SK-N-MC (cell line): ENCODE measurements around the gene ZBTB1.

ENCODE experiments used
- EZH2 ChIP-seq: fragments of 200-600 bp; sonication (generic); IDR thresholded peaks from one replicate; pipeline ENCODE4 v1.6.1; 2017; ENCODE audit warnings: antibody characterized with exemption
- FOXP2 ChIP-seq: optimal IDR thresholded peaks from 2 replicates; pipeline ENCODE3; 2011; ENCODE audit warnings: mild to moderate bottlenecking, moderate library complexity; ENCODE audit not compliant: insufficient read depth; ENCODE audit errors: extremely low read length, control extremely low read depth
- POLR2AphosphoS5 ChIP-seq: IDR thresholded peaks from 2 replicates; pipeline ENCODE4 v1.6.1; 2012; ENCODE audit warnings: mild to moderate bottlenecking, low read depth, low read length, borderline replicate concordance

DNA sequence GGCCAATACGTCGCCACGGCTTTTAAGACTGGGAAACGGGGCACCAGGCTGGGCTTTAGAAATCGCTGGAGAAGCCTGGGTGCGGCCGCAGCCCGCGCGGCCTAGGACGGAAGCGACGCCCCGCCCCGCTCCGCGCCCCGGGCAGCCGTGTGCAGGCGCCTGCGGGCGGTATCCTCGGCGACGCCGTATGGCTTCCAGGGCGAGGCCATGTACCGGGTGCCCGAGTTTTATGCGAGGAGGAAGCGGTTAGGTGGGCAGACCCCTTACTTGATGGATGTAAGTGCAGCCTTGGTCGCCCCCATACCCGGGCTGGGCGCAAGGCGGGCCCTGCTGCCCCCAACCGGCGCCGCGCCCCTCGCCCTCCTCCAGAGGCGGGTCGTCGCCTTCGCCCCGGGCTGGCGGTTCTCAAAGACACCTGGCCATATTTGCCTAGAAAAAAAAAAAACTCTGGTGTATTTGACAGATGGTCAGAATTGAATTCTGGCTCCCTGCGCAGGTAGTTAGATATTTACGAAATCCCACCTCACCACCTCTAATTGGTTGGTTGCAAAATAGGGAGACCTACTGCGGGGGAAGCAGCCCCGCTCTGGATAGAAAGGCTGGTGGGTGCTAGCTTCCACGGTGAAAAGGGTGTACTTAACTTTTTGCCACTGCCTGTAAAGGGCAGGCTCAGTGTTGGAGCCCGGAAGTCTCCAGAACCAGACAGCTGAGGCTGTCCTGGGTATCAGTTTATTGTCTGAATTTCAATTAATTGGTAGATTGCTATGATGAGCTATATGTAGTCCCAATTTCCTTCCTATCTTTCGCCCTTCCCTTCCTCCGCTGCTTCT, 45.4 kb downstream of the ZBTB1 start, which contains the start of gene PPP1R36:
- no peak for TF ChIP-seq EZH2
- TF ChIP-seq POLR2AphosphoS5 = no peak
- TF ChIP-seq FOXP2 = no peak
